PFSK-1 (cell line): ENCODE data around the gene ARHGAP44.

ENCODE experiments used
- FOXP2 ChIP-seq: optimal IDR thresholded peaks from 2 replicates; pipeline ENCODE3; 2011; ENCODE audit warnings: borderline replicate concordance, control low read depth, inconsistent platforms; ENCODE audit not compliant: insufficient read depth; ENCODE audit errors: extremely low read length, extremely low read depth
- POLR2AphosphoS5 ChIP-seq: IDR thresholded peaks from 2 replicates; pipeline ENCODE4 v1.6.1; 2012; ENCODE audit warnings: low read depth, mild to moderate bottlenecking, control low read depth, low read length, moderate library complexity
- REST ChIP-seq, 2 experiments: IDR thresholded peaks; 2 replicates each; pipeline versions ENCODE4 v1.6.1 to v1.8.0; 2011 to 2012; ENCODE audit warnings: low read depth in 2 of 2, low read length in 2 of 2, control low read depth in 1 of 2, inconsistent platforms in 1 of 2, mild to moderate bottlenecking in 1 of 2, moderate library complexity in 1 of 2; ENCODE audit not compliant: insufficient read depth in 1 of 2
- SIN3A ChIP-seq: IDR thresholded peaks from 2 replicates; pipeline ENCODE4 v1.6.1; 2012; ENCODE audit warnings: mild to moderate bottlenecking, low read length, moderate library complexity, borderline replicate concordance; ENCODE audit not compliant: insufficient read depth
- TAF1 ChIP-seq: IDR thresholded peaks from 2 replicates; pipeline ENCODE4 v1.6.1; 2012; ENCODE audit warnings: low read length, control low read depth, borderline replicate concordance; ENCODE audit not compliant: insufficient read depth

The ARHGAP44 gene

GRCh38 chr17:12974005-12974531, 184.8 kb downstream of the ARHGAP44 start:
- TF ChIP-seq POLR2AphosphoS5 (no peak), REST (IDR thresholded peaks at IDR 0.05; ENCODE audit: insufficient read depth in 1 of 2, low read depth in 2 of 2, low read length in 2 of 2) (no peak), SIN3A (no peak), TAF1 (no peak), FOXP2 (no peak)

GRCh38 chr17:12977008-12977751, 187.9 kb downstream of the ARHGAP44 start:
- TF ChIP-seq SIN3A (no peak), REST (IDR thresholded peaks at IDR 0.05; ENCODE audit: insufficient read depth in 1 of 2, low read depth in 2 of 2, low read length in 2 of 2) (peak; percentile 10 to 78; a peak in 2 of 4 replicates), FOXP2 (no peak)

- no peak for TF ChIP-seq FOXP2
Measured at GRCh38 chr17:12979246-12979645, 189.9 kb downstream of the ARHGAP44 start.

GRCh38 chr17:12979826-12980500, 190.7 kb downstream of the ARHGAP44 start:
- TF ChIP-seq POLR2AphosphoS5 (no peak), REST (IDR thresholded peaks at IDR 0.05; ENCODE audit: insufficient read depth in 1 of 2, low read depth in 2 of 2, low read length in 2 of 2) (no peak), FOXP2 (no peak)

- TF ChIP-seq REST (IDR thresholded peaks at IDR 0.05; ENCODE audit: insufficient read depth in 1 of 2, low read depth in 2 of 2, low read length in 2 of 2): no peak
- TF ChIP-seq POLR2AphosphoS5: no peak
- no peak for TF ChIP-seq FOXP2
- TF ChIP-seq SIN3A: no peak
- TF ChIP-seq TAF1: no peak
Measured at GRCh38 chr17:12982224-12982623, 192.9 kb downstream of the ARHGAP44 start.
